ENCODE data around the gene EIF4A3.

DNA sequence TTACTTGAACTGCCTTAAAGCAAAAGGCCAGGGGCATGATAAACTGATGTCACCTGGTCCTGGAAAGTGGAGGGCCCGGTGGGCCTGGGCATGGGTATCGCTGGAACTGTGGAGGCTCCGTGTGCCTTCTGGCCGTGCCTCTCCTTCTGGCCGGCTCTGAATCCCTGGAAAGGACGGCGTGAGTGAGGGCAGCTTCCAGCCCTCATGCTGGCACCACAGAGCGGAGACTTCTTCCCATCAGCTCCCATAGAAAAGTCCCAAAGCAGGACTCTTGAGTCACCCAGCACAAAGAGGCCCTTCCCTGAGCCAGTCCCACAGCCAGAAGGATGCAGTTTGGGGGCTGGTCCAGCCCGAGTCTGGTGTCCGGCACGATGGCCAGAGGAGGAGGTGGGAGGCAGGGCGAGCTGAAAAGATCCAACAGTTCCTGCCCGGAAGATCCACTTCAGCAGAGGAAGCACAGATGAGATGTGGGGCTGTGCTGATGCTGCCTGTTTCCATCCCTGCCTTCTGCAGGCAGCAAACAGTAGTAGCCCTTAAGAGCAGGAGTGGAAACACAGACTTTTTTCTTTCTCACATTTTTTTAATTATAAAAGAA is 37.8 kb downstream of the EIF4A3 start:
- TF ChIP-seq CTCF (IDR thresholded peaks at IDR 0.05) (no peak), POLR2AphosphoS5 (IDR thresholded peaks at IDR 0.05; ENCODE audit: insufficient read depth in 1 of 2, low read depth in 1 of 2) (no peak), POLR2A (IDR thresholded peaks at IDR 0.05) (no peak)

Measured in vagina (tissue), 2 donors.